Adrenal gland (tissue), 12 donors: ENCODE measurements around the gene PLK2. TPM values are rescaled to one million over a fixed set of nuclear protein-coding genes. Genes with fewer than 3 reads are reported as not detected.

Experiments used
- DNase-seq, 7 donors: peaks; one replicate each; pipeline ENCODE4 v3.0.0-alpha.2; 2019 to 2020
- H3K27ac ChIP-seq, 5 donors: fragments of 200-600 bp; sonication (generic) in 4 of 5; 1 replicate in 3 of 5; 2 replicates in 2 of 5; pipeline versions ENCODE4 v1.5.1 to v1.8.0; 2016 to 2020; ENCODE audit warnings: mild to moderate bottlenecking in 1 of 5
- H3K27me3 ChIP-seq: fragments of 200-600 bp; 2 replicates; pipeline ENCODE4 v1.8.0; 2021
- H3K36me3 ChIP-seq, 2 donors: fragments of 200-600 bp; replicated peaks in 1 of 2; 1 replicate in 1 of 2; 2 replicates in 1 of 2; pipeline versions ENCODE4 v1.5.1 to v1.8.0; 2018 to 2022
- H3K4me1 ChIP-seq, 2 donors: fragments of 200-600 bp; replicated peaks in 1 of 2; 1 replicate in 1 of 2; 2 replicates in 1 of 2; pipeline versions ENCODE4 v1.5.1 to v1.8.0; 2018 to 2021
- H3K4me3 ChIP-seq, 4 donors: fragments of 200-600 bp; sonication (generic) in 3 of 4; one replicate each; pipeline ENCODE4 v1.5.1; 2016 to 2018
- H3K9me3 ChIP-seq, 3 donors: fragments of 200-600 bp; sonication (generic) in 1 of 3; replicated peaks in 1 of 3; 1 replicate in 2 of 3; 2 replicates in 1 of 3; pipeline versions ENCODE4 v1.5.1 to v1.8.0; 2016 to 2021
- POLR2A ChIP-seq, 2 donors: fragments of 450-650 bp; IDR thresholded peaks; one replicate each; pipeline ENCODE4 v1.6.1; 2017; ENCODE audit warnings: antibody characterized with exemption in 2 of 2, mild to moderate bottlenecking in 2 of 2, moderate library complexity in 1 of 2
- WGBS, 4 donors: extraction: QIAGEN DNeasy Blood & Tissue Kit in 2 of 4; methylation state at CpG; one replicate each; pipeline versions ENCODE4 v1.1.5 to v1.1.7; 2013 to 2017; 5-methylcytosine and 5-hydroxymethylcytosine counted together
- intact Hi-C, 2 donors: fragments of 100-400 bp; cut with DNase I; formaldehyde crosslinking; loops; one replicate each; pipeline versions ENCODE4 v1.14.1 to v1.15.0; 2022 to 2023
- polyA plus RNA-seq, 3 donors: library from polyadenylated mRNA; stranded (reverse); fragments of 200-250 nt in 2 of 3; fragments of 350-450 nt in 1 of 3; fragmentation: Illumina TruSeq in 1 of 3; extraction: RNeasy Lipid Tissue Mini Kit (QIAGEN cat#74804) in 1 of 3; gene quantifications; one replicate each; pipeline ENCODE4 v1.2.3, GENCODE V29; 2013 to 2014
- total RNA-seq, 9 donors: library from RNA; depleted of rRNA in 4 of 9; stranded (reverse); fragments of >200 nt in 4 of 9; fragments of 120-200 nt in 1 of 9; fragmentation: NEBNext Ultra II Directional in 1 of 9; extraction: Animal tissue kit (Norgen Biotek cat#: 25700) in 1 of 9; gene quantifications; one replicate each; pipeline versions ENCODE4 v1.1.0 to v1.2.4, GENCODE V29; 2013 to 2023
- TF ChIP-seq, protein P1 (sequence below), 6 experiments: fragments of 450-650 bp in 4 of 6; fragments of 200-600 bp in 2 of 6; sonication (generic) in 1 of 6; IDR thresholded peaks; 1 replicate in 5 of 6; 2 replicates in 1 of 6; pipeline versions ENCODE4 v1.5.1 to v1.8.0; 2016 to 2021; ENCODE audit warnings: antibody characterized with exemption in 6 of 6, mild to moderate bottlenecking in 2 of 6, moderate library complexity in 1 of 6
- donor health status: healthy with polysubstance abuse.
- donor health status: Bipolar disorder and iron deficiency.
- donor health status: DM: yes; HTN: yes; CAD: no.
- donor health status: DM: no; HTN: no; CAD: no.
- donor health status: DM: no; HTN: no; CAD: no.
- donor health status: DM: yes; HTN: yes; CAD: no.

The PLK2 gene
- total and polyA plus RNA-seq, 12 donors: 8.5 to 62.5 (median 19.1) TPM

DNA sequence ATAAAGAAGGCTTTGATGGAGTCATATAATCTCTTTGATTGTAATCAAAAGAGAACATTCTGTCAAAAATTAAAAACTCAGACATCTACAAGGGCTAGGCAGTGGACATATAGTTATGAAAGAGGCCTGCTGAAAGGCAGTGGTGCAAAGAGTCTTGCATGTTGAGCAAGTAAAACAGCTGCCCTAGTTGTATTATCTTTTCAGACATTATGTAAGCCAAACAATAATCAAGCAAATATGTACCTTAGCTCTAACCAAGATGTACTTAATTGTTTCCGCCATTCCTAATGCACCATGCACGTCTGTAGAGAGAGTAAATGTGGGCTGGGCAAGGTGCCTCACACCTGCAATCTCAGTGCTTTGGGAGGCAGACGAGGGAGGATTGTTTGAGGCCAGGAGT, 45.6 kb upstream of the PLK2 start:
- Histone ChIP-seq H3K4me3 (no peak overlapping the region), H3K4me1 (no peaks in the 10 kb centered on the region), H3K27me3 (no peaks in the 10 kb centered on the region), H3K36me3 (no peaks in the 10 kb centered on the region), H3K9me3 (no peaks in the 10 kb centered on the region), H3K27ac (no peak overlapping the region)
- intact Hi-C loops: no loop called here
- TF ChIP-seq, protein P1, sequence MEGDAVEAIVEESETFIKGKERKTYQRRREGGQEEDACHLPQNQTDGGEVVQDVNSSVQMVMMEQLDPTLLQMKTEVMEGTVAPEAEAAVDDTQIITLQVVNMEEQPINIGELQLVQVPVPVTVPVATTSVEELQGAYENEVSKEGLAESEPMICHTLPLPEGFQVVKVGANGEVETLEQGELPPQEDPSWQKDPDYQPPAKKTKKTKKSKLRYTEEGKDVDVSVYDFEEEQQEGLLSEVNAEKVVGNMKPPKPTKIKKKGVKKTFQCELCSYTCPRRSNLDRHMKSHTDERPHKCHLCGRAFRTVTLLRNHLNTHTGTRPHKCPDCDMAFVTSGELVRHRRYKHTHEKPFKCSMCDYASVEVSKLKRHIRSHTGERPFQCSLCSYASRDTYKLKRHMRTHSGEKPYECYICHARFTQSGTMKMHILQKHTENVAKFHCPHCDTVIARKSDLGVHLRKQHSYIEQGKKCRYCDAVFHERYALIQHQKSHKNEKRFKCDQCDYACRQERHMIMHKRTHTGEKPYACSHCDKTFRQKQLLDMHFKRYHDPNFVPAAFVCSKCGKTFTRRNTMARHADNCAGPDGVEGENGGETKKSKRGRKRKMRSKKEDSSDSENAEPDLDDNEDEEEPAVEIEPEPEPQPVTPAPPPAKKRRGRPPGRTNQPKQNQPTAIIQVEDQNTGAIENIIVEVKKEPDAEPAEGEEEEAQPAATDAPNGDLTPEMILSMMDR (IDR thresholded peaks at IDR 0.05): no peak
- TF ChIP-seq POLR2A (IDR thresholded peaks at IDR 0.05): no peak
- 60 to 75% (median 67%) methylated on average over 3 of the region's 3 CpGs for WGBS, 4 donors
- DNase-seq: no peak

DNA sequence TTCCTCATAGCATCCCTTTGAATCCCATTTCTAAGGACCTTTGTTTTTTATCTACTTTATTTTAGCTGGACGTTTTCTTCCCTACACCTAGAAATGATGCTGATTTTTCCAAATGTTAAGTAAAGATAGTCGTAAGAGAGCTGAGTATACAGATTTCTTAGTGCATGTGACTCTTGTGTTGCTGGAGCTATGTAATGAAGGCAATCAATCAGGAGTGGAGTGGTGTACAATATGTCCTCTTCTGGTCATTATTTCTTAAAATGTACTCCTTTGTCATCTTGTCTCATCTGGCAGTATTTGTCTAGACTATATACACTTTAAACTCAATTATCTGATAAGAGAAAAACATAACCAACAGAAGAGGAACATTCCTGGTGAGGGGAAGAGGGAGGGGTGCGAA, 44.9 kb upstream of the PLK2 start:
- 46 to 70% (median 59%) methylated on average over 3 of the region's 3 CpGs for WGBS, 4 donors
- DNase-seq: no peak
- no peak overlapping the region for H3K27ac ChIP-seq
- no peaks in the 10 kb centered on the region for H3K27me3 ChIP-seq
- no peaks in the 10 kb centered on the region for H3K9me3 ChIP-seq
- no peaks in the 10 kb centered on the region for H3K36me3 ChIP-seq
- no peak for TF ChIP-seq POLR2A (IDR thresholded peaks at IDR 0.05)
- TF ChIP-seq, protein P1 (IDR thresholded peaks at IDR 0.05): no peak
- intact Hi-C loops: no loop called here
- H3K4me3 ChIP-seq: no peak overlapping the region
- no peaks in the 10 kb centered on the region for H3K4me1 ChIP-seq

DNA sequence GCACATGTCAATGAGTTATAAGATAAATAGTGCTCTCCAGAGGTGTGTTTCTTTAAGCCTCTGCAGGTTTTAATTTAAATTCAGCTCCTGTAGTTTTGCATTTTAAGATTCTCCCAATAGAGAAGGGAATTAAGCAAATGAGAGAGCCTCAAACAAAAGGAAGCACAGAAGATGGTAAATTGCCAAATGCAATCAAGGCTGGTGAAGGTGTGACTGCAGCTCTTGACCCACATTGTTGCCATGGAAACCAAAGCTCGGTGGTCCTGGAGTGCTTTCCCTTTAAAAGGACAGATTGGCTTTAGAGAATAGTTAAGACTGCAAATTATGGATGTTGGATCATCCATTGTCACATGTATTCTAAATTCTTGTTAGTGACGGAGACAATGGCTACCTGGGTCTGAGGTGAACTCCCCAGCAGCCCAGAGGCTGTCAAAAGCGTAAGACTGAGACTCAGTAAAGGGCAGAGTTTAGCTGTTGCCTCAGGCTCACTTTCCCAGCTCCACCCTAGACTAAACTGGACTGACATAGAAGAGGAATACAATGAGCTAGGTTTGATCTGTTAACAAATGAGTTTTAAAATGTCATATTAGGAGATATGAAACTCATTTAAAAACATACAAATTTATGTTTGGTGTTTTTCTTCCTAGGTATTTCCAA, 43.6 kb upstream of the PLK2 start:
- Histone ChIP-seq H3K27me3 (no peaks in the 10 kb centered on the region), H3K4me3 (no peak overlapping the region), H3K4me1 (no peaks in the 10 kb centered on the region), H3K27ac (no peak overlapping the region), H3K36me3 (no peaks in the 10 kb centered on the region), H3K9me3 (no peaks in the 10 kb centered on the region)
- intact Hi-C loops: no loop called here
- 54 to 65% (median 59%) methylated on average over 3 of the region's 3 CpGs for WGBS, 4 donors
- no peak for DNase-seq
- no peak for TF ChIP-seq POLR2A (IDR thresholded peaks at IDR 0.05)
- TF ChIP-seq, protein P1 (IDR thresholded peaks at IDR 0.05): no peak

DNA sequence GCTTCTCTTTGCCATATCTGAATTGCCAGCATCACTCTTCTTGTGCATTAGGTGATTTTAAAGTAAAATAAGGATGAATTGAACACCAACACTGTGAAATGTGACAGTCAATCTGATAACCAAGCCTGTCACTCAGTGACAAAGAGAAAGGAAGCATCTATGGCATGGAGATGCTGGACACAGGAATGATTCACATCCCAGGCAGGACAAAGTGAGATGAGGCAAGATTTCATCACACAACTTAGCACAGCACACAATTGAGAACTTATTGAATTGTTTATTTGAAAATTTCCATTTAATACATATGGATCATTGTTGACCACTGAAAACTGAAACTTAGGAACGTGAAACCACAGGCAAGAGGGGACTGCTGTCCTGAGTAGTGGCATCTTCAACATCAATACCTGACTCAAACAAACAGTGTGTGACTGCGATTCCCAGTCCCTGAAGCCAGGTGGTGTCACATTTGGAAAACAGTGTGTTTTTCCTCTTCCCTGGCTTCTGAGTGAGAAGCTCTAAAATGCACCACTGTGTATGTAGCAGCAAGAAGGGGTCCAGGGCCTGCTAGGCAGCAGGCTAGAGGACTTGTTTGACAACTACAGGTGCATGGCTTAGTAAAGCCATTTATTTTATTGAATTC, 42.0 kb upstream of the PLK2 start:
- no peaks in the 10 kb centered on the region for H3K27me3 ChIP-seq
- H3K4me3 ChIP-seq: no peak overlapping the region
- WGBS, 4 donors: 83 to 90% (median 86%) methylated on average over 2 of the region's 2 CpGs
- H3K36me3 ChIP-seq: no peaks in the 10 kb centered on the region
- no peak for TF ChIP-seq POLR2A (IDR thresholded peaks at IDR 0.05)
- TF ChIP-seq, protein P1 (IDR thresholded peaks at IDR 0.05): no peak
- H3K9me3 ChIP-seq: no peaks in the 10 kb centered on the region
- H3K4me1 ChIP-seq: no peaks in the 10 kb centered on the region
- no peak for DNase-seq
- H3K27ac ChIP-seq: no peak overlapping the region
- intact Hi-C loops: no loop called here
